ENCODE data around the gene STX16. TPM values are rescaled to one million over a fixed set of nuclear protein-coding genes. Genes with fewer than 3 reads are reported as not detected.

STX16 gene
- total RNA-seq, 1 donor from 2014 or later: 47.7 TPM

- peaks cover 4% of the 10 kb centered on the region for H3K36me3 ChIP-seq (ENCODE audit: control insufficient read depth, insufficient read depth, low read length)
- no peaks in the 10 kb centered on the region for H3K27me3 ChIP-seq (ENCODE audit: control insufficient read depth, insufficient read depth, low read length)
- FAIRE-seq (no peak), DNase-seq (ENCODE audit: low read depth) (no peak)
- TF ChIP-seq CTCF (IDR thresholded peaks at IDR 0.05; ENCODE audit: insufficient read depth, low read length, severe bottlenecking): no peak
- H3K4me3 ChIP-seq (ENCODE audit: low read depth, low read length): no peak overlapping the region
Measured at GRCh38 chr20:58657986-58658385, 6.9 kb downstream of the STX16 start.

GRCh38 chr20:58658760-58659159, 7.7 kb downstream of the STX16 start:
- Histone ChIP-seq H3K4me3 (ENCODE audit: low read depth, low read length) (no peak overlapping the region), H3K36me3 (ENCODE audit: control insufficient read depth, insufficient read depth, low read length) (peaks cover 4% of the 10 kb centered on the region), H3K27me3 (ENCODE audit: control insufficient read depth, insufficient read depth, low read length) (no peaks in the 10 kb centered on the region)
- DNase-seq (ENCODE audit: low read depth) (no peak), FAIRE-seq (no peak)
- TF ChIP-seq CTCF (IDR thresholded peaks at IDR 0.05; ENCODE audit: insufficient read depth, low read length, severe bottlenecking): no peak

GRCh38 chr20:58659841-58660240, 8.8 kb downstream of the STX16 start:
- FAIRE-seq (no peak), DNase-seq (ENCODE audit: low read depth) (peak; percentile 49)
- Histone ChIP-seq H3K36me3 (ENCODE audit: control insufficient read depth, insufficient read depth, low read length) (peaks cover 4% of the 10 kb centered on the region), H3K4me3 (ENCODE audit: low read depth, low read length) (no peak overlapping the region), H3K27me3 (ENCODE audit: control insufficient read depth, insufficient read depth, low read length) (no peaks in the 10 kb centered on the region)
- TF ChIP-seq CTCF (IDR thresholded peaks at IDR 0.05; ENCODE audit: insufficient read depth, low read length, severe bottlenecking): no peak

GRCh38 chr20:58660855-58661597, 9.9 kb downstream of the STX16 start:
- Histone ChIP-seq H3K4me3 (ENCODE audit: low read depth, low read length) (no peak overlapping the region), H3K27me3 (ENCODE audit: control insufficient read depth, insufficient read depth, low read length) (no peaks in the 10 kb centered on the region), H3K36me3 (ENCODE audit: control insufficient read depth, insufficient read depth, low read length) (peaks cover 4% of the 10 kb centered on the region)
- FAIRE-seq: no peak
- DNase-seq (ENCODE audit: low read depth): no peak
- no peak for TF ChIP-seq CTCF (IDR thresholded peaks at IDR 0.05; ENCODE audit: insufficient read depth, low read length, severe bottlenecking)

GRCh38 chr20:58661598-58662473, 10.8 kb downstream of the STX16 start:
- H3K27me3 ChIP-seq (ENCODE audit: control insufficient read depth, insufficient read depth, low read length): no peaks in the 10 kb centered on the region
- DNase-seq (ENCODE audit: low read depth): no peak
- no peak overlapping the region for H3K4me3 ChIP-seq (ENCODE audit: low read depth, low read length)
- FAIRE-seq: no peak
- H3K36me3 ChIP-seq (ENCODE audit: control insufficient read depth, insufficient read depth, low read length): peaks cover 4% of the 10 kb centered on the region
- no peak for TF ChIP-seq CTCF (IDR thresholded peaks at IDR 0.05; ENCODE audit: insufficient read depth, low read length, severe bottlenecking)
